Adipose tissue (tissue), 3 donors: ENCODE results near the gene NALCN. TPM values are rescaled to one million over a fixed set of nuclear protein-coding genes. Genes with fewer than 3 reads are reported as not detected.

Experiments used
- H3K27ac ChIP-seq: one replicate; pipeline ENCODE4 v1.5.1; 2013; ENCODE audit warnings: low read depth, low read length
- WGBS, 3 donors: extraction: QIAGEN DNeasy Blood & Tissue Kit; methylation state at CpG; one replicate each; pipeline ENCODE4 v1.1.7; 2013; 5-methylcytosine and 5-hydroxymethylcytosine counted together
- polyA plus RNA-seq, 3 donors: library from polyadenylated mRNA; stranded (reverse); fragments of 200-250 nt; gene quantifications; one replicate each; pipeline ENCODE4 v1.2.3, GENCODE V29; 2013
- donor health status: healthy with polysubstance abuse.
- donor health status: Bipolar disorder and iron deficiency.
- donor health status: healthy.

The NALCN gene
- polyA plus RNA-seq, 3 donors, result 0.09 to 0.97 (median 0.45) TPM

DNA sequence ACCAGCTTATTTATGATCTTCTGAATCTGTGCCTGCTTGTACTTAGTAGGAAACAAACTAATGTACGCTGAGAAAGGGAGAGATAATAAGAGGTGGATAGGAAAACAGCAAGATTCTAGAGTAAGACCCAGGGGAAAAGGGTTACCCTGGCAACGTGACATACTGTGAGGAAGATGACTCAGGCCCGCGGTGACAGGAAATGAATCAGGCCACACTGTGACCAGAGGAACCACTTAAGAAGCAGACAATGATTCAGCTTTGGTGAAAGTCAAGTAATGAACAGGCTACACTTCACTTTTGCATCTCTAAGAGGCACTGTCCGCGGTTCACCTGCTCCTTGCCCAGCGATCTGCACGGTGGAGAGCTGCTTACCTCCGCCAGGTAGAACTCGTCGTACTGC is 158.2 kb downstream of the NALCN start:
- no peak overlapping the region for H3K27ac ChIP-seq
- 71 to 81% (median 75%) methylated on average over 11 of the region's 11 CpGs for WGBS, 3 donors

DNA sequence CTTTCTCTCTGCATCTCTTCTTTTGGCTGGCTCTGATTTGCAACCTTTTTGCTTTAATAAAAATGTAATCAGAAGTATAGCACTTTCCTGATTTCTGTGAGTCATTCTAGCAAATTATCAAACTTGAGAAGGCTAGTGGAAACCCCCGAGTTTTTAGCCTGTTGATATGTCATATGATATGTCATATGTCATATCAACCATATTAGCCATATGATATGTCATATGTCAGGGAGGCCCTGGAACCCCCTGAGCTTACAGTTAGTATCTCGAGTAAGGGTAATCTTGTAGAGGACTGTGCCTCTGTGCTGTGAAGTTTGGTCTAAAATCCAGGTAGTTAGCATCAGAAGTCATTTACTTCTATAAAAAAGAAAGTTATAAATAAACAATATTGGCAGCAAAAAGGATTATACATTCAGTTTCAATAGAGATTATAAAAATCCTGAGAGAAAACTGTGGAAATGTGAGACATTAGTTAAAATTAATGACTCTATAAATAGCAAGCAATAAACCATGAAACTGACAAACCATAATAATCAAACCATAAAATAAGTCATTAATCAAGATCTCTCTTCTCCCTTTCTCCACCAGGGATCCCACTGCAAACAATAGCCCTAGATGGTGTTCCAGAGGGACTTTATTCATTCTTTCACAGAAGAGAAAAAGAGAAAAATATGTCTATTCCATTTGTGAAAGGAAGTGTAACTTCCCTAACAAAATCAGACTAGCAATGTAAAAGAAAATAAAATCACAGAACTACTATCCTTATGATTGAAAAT is 167.4 kb downstream of the NALCN start:
- no peak overlapping the region for H3K27ac ChIP-seq
- WGBS, 3 donors, result 49 to 60% (median 50%) methylated on average over 2 of the region's 2 CpGs

GRCh38 chr13:101242720-101243119 is 173.6 kb downstream of the NALCN start:
- H3K27ac ChIP-seq, result no peak overlapping the region

DNA sequence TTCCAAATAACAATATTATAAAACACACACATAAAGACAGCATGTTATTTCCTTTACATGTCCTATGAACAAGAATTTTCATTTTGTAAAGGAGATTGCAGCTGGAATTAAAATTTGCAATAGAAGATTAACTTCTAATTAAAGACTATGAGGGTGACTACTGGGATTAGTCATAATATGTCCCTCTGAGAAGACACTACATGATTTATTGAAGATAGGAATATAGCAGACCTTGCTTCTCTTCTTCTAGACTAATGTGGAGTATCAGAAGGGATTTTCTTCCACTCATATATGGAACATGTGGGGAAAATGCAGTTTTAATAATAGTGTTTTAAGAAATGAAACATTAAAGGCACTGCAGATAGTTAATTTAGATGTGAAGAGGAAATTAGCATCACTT is 177.8 kb downstream of the NALCN start:
- no peak overlapping the region for H3K27ac ChIP-seq

- 73 to 83% (median 76%) methylated on average over 5 of the region's 5 CpGs for WGBS, 3 donors
- H3K27ac ChIP-seq, result no peak overlapping the region
Observed at GRCh38 chr13:101231751-101232428, 184.4 kb downstream of the NALCN start.

DNA sequence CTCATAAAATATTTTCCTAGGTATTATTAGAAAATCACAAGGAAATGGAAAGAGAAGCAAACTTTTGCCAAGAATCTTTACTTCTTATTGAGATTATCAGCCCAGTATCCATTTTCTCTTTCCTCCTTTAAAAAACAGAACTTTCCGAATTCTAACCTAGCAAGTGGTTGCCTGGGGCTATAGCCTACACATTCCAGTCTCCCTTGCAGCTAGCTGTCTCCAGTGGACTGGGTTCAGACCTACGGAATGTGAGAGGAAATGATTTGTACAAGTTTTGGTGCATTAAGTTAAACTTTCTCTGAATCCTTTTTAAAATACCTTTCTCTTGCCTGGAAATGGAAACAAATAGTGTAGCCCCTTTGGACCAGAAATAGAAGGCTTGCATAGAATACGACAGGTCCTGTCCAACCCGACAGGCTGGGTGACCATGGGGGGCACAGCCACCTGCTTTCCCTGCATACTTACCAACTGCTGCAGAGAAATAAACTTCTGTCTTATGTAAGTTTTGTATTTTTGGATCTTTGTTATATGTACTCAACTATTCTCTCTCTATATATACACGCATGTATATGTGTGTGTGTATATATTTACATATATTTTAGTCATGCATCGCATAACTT is 185.9 kb downstream of the NALCN start:
- WGBS, 3 donors, result 78 to 87% (median 79%) methylated on average over 6 of the region's 6 CpGs

GRCh38 chr13:101219609-101220265 is 196.6 kb downstream of the NALCN start:
- 42 to 81% (median 80%) methylated on average over 2 of the region's 2 CpGs for WGBS, 3 donors
- H3K27ac ChIP-seq, result no peak overlapping the region

More for the DNA sequence above, 185.9 kb downstream of the NALCN start:
- no peak overlapping the region for H3K27ac ChIP-seq

DNA sequence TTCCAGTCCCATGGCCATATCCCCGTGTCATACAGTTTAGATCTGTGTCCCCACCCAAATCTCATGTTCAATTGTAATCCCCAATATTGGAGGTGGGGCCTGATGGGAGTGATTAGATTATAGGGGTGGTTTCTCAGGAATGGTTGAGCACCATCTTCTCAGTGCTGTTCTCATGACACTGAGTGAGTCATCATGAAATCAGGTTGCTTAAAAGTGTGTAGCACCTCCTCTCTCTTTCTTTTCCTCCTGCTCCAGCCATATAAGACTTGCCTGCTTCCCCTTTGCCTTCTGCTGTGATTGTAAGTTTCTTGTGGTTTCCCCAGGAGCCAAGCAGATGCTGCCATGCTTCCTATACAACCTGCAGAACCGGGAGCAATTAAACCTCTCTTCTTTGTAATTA is 197.8 kb downstream of the NALCN start:
- H3K27ac ChIP-seq, result no peak overlapping the region
- 66 to 84% (median 70%) methylated on average over 2 of the region's 2 CpGs for WGBS, 3 donors

DNA sequence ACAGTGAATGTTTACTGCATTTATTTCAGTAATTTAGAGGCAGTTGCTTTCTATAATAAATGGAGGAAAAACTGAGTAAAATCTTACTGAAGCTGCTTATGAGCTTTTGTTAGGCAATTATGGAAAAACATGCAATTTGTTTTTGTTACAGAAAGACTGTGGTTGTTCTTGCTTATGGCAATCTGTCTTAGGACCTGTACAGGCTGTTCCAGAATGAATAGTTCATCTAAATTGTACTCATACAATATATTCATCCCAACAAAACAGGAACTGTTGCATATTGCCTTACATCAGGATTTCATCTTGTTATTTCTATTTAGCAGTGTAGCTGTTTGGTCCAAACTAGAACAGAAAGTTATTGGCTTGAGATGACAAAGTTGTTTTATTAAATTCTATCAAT is 199.2 kb downstream of the NALCN start:
- H3K27ac ChIP-seq, result no peak overlapping the region

DNA sequence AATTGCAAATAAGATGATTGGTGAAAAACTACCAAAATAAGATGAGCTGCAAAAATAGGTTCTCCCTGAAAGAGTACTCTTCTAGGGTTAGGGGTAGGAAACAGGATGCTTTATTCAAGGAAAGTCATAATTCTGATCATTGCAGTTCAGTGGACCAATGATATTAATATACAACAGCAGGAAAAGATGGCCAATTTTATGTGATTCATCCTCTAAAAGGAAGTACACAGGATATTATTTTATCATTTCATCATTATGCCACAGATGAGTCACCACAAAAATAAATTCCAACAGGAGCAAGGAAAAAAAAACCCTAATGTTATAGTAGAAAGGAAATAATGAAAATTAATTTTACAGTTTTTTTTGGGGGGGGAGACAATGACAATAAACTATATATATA is 205.0 kb downstream of the NALCN start:
- H3K27ac ChIP-seq, result no peak overlapping the region

DNA sequence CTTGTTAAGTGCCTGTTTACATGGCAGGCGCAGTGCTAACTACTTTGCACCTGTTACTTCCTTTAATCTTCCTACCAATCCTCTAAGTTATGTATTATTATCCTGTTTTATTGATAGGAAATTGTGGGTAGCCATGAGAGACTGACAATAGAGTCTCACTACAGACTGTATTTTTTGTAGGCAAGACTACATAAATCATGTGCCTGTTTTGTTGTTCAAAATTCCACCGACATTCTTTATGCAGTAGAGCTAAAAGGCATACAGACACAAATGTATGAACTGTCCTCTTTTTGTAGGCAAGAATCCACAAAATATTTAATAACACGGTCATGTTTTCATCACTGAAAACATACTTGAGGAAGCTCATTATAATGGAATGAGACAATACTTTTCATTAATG is 205.5 kb downstream of the NALCN start:
- 75 to 90% (median 84%) methylated on average over 3 of the region's 3 CpGs for WGBS, 3 donors
- no peak overlapping the region for H3K27ac ChIP-seq

DNA sequence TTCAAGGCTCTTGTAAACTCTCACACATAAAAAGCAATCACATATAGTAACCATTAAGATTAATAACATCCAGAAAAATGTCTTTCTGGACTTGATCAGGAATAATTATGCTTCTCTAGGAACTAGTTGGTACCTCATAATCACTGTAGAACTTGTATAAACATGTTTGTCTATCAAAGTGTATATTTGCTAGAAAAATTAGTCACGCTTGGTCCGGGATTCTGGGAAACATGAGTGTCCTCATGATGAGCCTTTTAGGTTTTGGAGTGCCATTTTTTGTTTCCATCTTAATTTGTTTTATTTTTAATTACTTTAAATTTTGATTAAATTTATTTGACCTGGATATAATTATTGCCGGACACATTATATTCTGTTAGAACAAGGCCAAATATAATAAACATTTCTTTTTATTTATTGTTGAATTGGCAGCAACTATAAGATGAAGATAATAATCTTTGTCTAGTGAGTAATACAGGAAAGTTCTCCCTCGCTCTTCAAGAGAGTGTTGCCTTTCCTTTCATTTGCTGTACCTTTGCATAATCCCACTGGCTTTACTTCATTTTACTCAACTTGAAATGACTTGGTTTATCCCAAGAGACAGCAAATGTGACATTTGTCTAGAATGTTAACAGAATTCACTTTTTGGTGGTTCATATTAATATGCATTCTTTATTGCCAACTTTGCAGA is 207.0 kb downstream of the NALCN start:
- no peak overlapping the region for H3K27ac ChIP-seq
- WGBS, 3 donors, result 87 to 89% (median 88%) methylated on average over 4 of the region's 4 CpGs

GRCh38 chr13:101205408-101205807 is 210.9 kb downstream of the NALCN start:
- no peak overlapping the region for H3K27ac ChIP-seq
- whole genome bisulfite sequencing, 3 donors, result 69 to 76% (median 71%) methylated on average over 2 of the region's 2 CpGs

- WGBS, 3 donors, result 68 to 74% (median 71%) methylated on average over 1 of the region's 1 CpG
Observed at GRCh38 chr13:101204270-101205020, 211.9 kb downstream of the NALCN start.

GRCh38 chr13:101202590-101202989 is 213.7 kb downstream of the NALCN start:
- no peak overlapping the region for H3K27ac ChIP-seq
- WGBS, 3 donors, result 53 to 76% (median 55%) methylated on average over 6 of the region's 6 CpGs

More at GRCh38 chr13:101204270-101205020, 211.9 kb downstream of the NALCN start:
- no peak overlapping the region for H3K27ac ChIP-seq

DNA sequence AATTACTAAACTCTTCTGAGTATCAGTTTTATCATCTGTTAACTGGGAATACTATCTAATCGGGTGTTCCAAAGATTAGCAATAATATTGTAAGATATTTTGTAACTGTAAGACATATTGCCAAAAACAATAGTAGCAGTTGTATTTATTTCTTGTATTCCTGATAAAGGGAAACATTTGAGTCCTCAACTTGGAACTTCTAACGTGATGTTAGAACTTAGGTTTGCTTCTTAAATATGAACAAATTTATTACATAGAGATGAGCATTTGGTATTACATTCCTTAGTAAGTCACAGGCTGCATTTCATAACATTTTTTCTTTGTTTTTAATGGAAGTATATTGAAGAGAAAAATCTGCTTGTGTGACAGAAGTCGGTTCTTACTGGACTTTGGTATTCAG is 225.3 kb downstream of the NALCN start:
- H3K27ac ChIP-seq, result no peak overlapping the region
- 76 to 81% (median 81%) methylated on average over 3 of the region's 3 CpGs for WGBS, 3 donors

GRCh38 chr13:101190337-101190736 is 226.0 kb downstream of the NALCN start:
- 82 to 93% (median 87%) methylated on average over 3 of the region's 3 CpGs for WGBS, 3 donors
- H3K27ac ChIP-seq, result no peak overlapping the region

DNA sequence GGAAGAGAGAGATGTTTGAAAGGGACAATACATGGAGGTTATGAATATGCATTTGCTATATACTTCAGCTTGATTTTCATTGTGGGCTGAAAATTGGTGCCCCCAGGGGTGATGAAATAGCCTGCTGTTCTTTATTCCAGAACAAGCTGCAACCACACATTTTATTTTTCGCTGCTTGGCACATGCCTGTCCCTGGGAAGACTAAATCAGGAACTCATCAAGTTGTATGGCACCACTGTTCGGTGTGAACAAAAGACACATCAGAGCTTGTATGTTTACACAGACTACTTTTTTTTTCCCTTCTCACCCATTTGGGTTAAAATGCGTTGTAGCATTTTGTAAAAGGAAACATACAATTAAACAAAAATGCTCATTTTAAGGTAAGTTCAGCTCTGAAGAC is 230.7 kb downstream of the NALCN start:
- no peak overlapping the region for H3K27ac ChIP-seq
- WGBS, 3 donors, result 65 to 91% (median 78%) methylated on average over 3 of the region's 3 CpGs
